Astrocyte (in vitro differentiated cells and primary cell): ENCODE data around the gene LGALS1.

Source experiments
- CTCF ChIP-seq: IDR thresholded peaks from 2 replicates; pipeline ENCODE4 v1.5.1; 2011; ENCODE audit warnings: low read depth, mild to moderate bottlenecking, inconsistent platforms, low read length, moderate library complexity; ENCODE audit not compliant: insufficient read depth
- EZH2 ChIP-seq: IDR thresholded peaks from 2 replicates; pipeline ENCODE4 v1.6.1; 2012; ENCODE audit warnings: mild to moderate bottlenecking, low read length, inconsistent platforms; ENCODE audit not compliant: insufficient read depth

- no peak for TF ChIP-seq EZH2
- no peak for TF ChIP-seq CTCF
These were observed 47.9 kb upstream of the LGALS1 start for GRCh38 chr22:37627545-37627944.
